ENCODE measurements around the gene TRIO.

The TRIO gene

GRCh38 chr5:14222206-14222605 lies 79.1 kb downstream of the TRIO start:
- peak overlapping the region; percentile 57 to 91 (median 69); a peak in 18 of 22 replicates for H3K4me2 ChIP-seq
- peak overlapping the region in 8 of 11 experiments; percentile 59 to 91 (median 78); a peak in 17 of 22 replicates for H3K27ac ChIP-seq
- H3K9ac ChIP-seq: peak overlapping the region in 6 of 11 experiments; percentile 30 to 78 (median 66); a peak in 10 of 22 replicates
- peaks cover 0 to 16% (median 6%) of the 10 kb centered on the region in 11 experiments; a peak in 9 of 22 replicates for H3K36me3 ChIP-seq
- peaks cover 77 to 100% (median 92%) of the 10 kb centered on the region in 10 experiments for H3K4me1 ChIP-seq
- TF ChIP-seq Cebpa-rat (IDR thresholded peaks at IDR 0.05): no peak
- H3K4me3 ChIP-seq: no peak overlapping the region
- H3K27me3 ChIP-seq: no peaks in the 10 kb centered on the region
- H3K9me3 ChIP-seq (replicated peaks in 1 of 11): peaks cover 0 to 14% (median 10%) of the 10 kb centered on the region in 11 experiments; a peak in 10 of 22 replicates
- peaks cover 31 to 98% (median 62%) of the 10 kb centered on the region in 11 experiments; a peak in 21 of 22 replicates for H4K20me1 ChIP-seq

GRCh38 chr5:14223372-14223771 lies 80.2 kb downstream of the TRIO start:
- Histone ChIP-seq H3K9ac (peak overlapping the region in 6 of 11 experiments; percentile 7 to 78 (median 66); a peak in 10 of 22 replicates), H3K4me3 (peak overlapping the region in 2 of 10 experiments; percentile 28 to 34; a peak in 4 of 20 replicates), H3K36me3 (peaks cover 0 to 18% (median 6%) of the 10 kb centered on the region in 11 experiments; a peak in 10 of 22 replicates), H3K9me3 (replicated peaks in 1 of 11) (peaks cover 0 to 14% (median 10%) of the 10 kb centered on the region in 11 experiments; a peak in 10 of 22 replicates), H3K4me2 (peak overlapping the region; percentile 57 to 91 (median 69)), H3K4me1 (peaks cover 65 to 100% (median 84%) of the 10 kb centered on the region in 10 experiments), H3K27me3 (no peaks in the 10 kb centered on the region), H3K27ac (peak overlapping the region in 9 of 11 experiments; percentile 18 to 91 (median 74); a peak in 17 of 22 replicates), H4K20me1 (peaks cover 19 to 98% (median 60%) of the 10 kb centered on the region in 11 experiments; a peak in 20 of 22 replicates)
- peak in 4 of 11 experiments; percentile 12 to 62 (median 50); a peak in 5 of 22 replicates for TF ChIP-seq Cebpa-rat (IDR thresholded peaks at IDR 0.05)

GRCh38 chr5:14225173-14225834 lies 82.2 kb downstream of the TRIO start:
- Histone ChIP-seq H3K9ac (no peak overlapping the region; a peak in 1 of 22 replicates), H4K20me1 (peaks cover 20 to 98% (median 59%) of the 10 kb centered on the region in 11 experiments; a peak in 19 of 22 replicates), H3K36me3 (peaks cover 0 to 26% (median 6%) of the 10 kb centered on the region in 11 experiments; a peak in 9 of 22 replicates), H3K4me2 (peak overlapping the region; percentile 0 to 73 (median 60); a peak in 18 of 22 replicates), H3K4me3 (no peak overlapping the region), H3K9me3 (replicated peaks in 1 of 11) (peaks cover 0 to 14% (median 10%) of the 10 kb centered on the region in 11 experiments; a peak in 10 of 22 replicates), H3K4me1 (peaks cover 46 to 84% (median 65%) of the 10 kb centered on the region in 10 experiments), H3K27ac (peak overlapping the region in 5 of 11 experiments; percentile 59 to 91 (median 87); a peak in 7 of 22 replicates), H3K27me3 (no peaks in the 10 kb centered on the region)
- no peak for TF ChIP-seq Cebpa-rat (IDR thresholded peaks at IDR 0.05)

DNA sequence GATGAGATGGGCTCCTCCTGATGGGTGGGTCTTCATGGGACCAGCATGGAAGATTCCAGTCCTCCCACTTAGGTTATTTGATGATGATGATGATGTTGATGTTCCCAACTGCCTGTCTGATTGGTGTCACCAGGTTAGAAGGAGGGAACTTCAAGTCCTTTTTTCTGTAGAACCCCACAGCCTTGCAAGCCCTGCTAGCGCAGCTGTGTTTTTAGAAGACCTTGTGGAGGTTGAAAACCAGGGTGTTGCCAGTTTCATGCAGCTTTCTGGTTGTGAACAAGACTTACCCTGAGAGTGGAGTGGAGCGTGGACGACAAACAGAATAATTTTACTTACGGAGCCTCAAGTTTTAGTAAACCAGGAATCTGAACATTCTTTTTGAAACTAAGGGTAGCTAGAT lies 83.0 kb downstream of the TRIO start:
- H3K4me1 ChIP-seq: peaks cover 37 to 76% (median 57%) of the 10 kb centered on the region in 10 experiments
- peak overlapping the region in 4 of 11 experiments; percentile 10 to 52 (median 50); a peak in 6 of 22 replicates for H3K27ac ChIP-seq
- no peaks in the 10 kb centered on the region for H3K27me3 ChIP-seq
- H3K9ac ChIP-seq: no peak overlapping the region
- H3K4me2 ChIP-seq: peak overlapping the region in 8 of 11 experiments; percentile 1 to 73 (median 58); a peak in 13 of 22 replicates
- peaks cover 0 to 7% (median 4%) of the 10 kb centered on the region in 11 experiments; a peak in 8 of 22 replicates for H3K9me3 ChIP-seq (replicated peaks in 1 of 11)
- peaks cover 0 to 29% (median 5%) of the 10 kb centered on the region in 11 experiments; a peak in 7 of 22 replicates for H3K36me3 ChIP-seq
- peaks cover 22 to 98% (median 64%) of the 10 kb centered on the region in 11 experiments; a peak in 19 of 22 replicates for H4K20me1 ChIP-seq
- no peak for TF ChIP-seq Cebpa-rat (IDR thresholded peaks at IDR 0.05)
- no peak overlapping the region for H3K4me3 ChIP-seq

GRCh38 chr5:14226554-14226953 lies 83.4 kb downstream of the TRIO start:
- H3K4me3 ChIP-seq: no peak overlapping the region
- peaks cover 33 to 72% (median 53%) of the 10 kb centered on the region in 10 experiments for H3K4me1 ChIP-seq
- H3K9ac ChIP-seq: no peak overlapping the region
- H3K27me3 ChIP-seq: no peaks in the 10 kb centered on the region
- peaks cover 0 to 29% (median 5%) of the 10 kb centered on the region in 11 experiments; a peak in 7 of 22 replicates for H3K36me3 ChIP-seq
- peak overlapping the region in 5 of 11 experiments; percentile 1 to 73 (median 5); a peak in 2 of 22 replicates for H3K4me2 ChIP-seq
- peak overlapping the region in 4 of 11 experiments; percentile 5 to 51 (median 17); a peak in 4 of 22 replicates for H3K27ac ChIP-seq
- H4K20me1 ChIP-seq: peaks cover 22 to 98% (median 65%) of the 10 kb centered on the region in 11 experiments; a peak in 20 of 22 replicates
- no peak for TF ChIP-seq Cebpa-rat (IDR thresholded peaks at IDR 0.05)
- H3K9me3 ChIP-seq (replicated peaks in 1 of 11): peaks cover 0 to 3% (median under 1%) of the 10 kb centered on the region in 11 experiments; a peak in 5 of 22 replicates

DNA sequence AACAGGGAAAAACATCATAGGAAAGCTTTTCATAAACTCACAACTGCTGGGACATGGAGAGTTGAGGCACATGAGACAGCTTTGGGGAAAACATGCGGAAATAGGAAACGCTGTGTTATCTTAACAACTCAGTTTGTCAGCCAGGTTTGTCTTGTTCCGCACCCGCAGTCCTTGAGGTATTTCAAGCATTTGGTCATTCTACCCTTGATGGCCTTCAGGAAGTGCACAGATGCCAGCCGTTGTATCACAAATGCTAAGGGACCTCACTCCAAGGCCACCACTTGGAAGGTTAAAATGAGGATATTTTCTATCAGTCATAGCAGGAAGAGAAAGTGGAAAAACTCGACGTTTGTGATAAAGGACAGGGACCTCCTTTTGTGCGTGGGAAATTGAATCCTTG lies 83.8 kb downstream of the TRIO start:
- H3K4me2 ChIP-seq: peak overlapping the region in 3 of 11 experiments; percentile 4 to 5 (median 5); a peak in 2 of 22 replicates
- peaks cover 0 to 29% (median 5%) of the 10 kb centered on the region in 11 experiments; a peak in 7 of 22 replicates for H3K36me3 ChIP-seq
- no peak overlapping the region for H3K4me3 ChIP-seq
- H3K4me1 ChIP-seq: peaks cover 29 to 69% (median 48%) of the 10 kb centered on the region in 10 experiments
- H3K27me3 ChIP-seq: no peaks in the 10 kb centered on the region
- H4K20me1 ChIP-seq: peaks cover 23 to 98% (median 67%) of the 10 kb centered on the region in 11 experiments; a peak in 20 of 22 replicates
- no peak for TF ChIP-seq Cebpa-rat (IDR thresholded peaks at IDR 0.05)
- H3K9ac ChIP-seq: no peak overlapping the region
- H3K27ac ChIP-seq: peak overlapping the region in 4 of 11 experiments; percentile 5 to 51 (median 17); a peak in 3 of 22 replicates
- H3K9me3 ChIP-seq (replicated peaks in 1 of 11): no peaks in the 10 kb centered on the region

DNA sequence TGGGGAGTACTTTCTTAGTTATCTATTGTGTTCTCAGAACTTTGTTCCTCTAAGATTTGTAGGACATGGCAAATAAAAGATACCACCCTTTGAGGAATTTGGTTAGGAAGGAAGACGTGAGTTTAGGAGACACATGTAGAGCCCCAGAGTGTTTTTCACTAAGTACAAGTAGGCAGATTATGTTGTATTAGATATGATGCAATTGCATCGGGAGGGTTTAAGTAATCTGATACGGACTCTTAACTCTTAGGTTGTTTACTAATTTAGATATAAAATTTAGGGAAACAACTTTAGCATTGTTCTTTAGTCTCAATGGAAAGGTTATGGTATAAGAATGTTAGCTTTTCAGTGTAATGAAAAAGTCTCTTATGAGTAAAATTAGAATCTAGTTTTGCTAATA lies 84.4 kb downstream of the TRIO start:
- Histone ChIP-seq H4K20me1 (peaks cover 28 to 98% (median 70%) of the 10 kb centered on the region in 11 experiments; a peak in 20 of 22 replicates), H3K4me1 (peaks cover 24 to 69% (median 43%) of the 10 kb centered on the region in 10 experiments), H3K27ac (peak overlapping the region in 3 of 11 experiments; percentile 5 to 51 (median 21); a peak in 3 of 22 replicates)

DNA sequence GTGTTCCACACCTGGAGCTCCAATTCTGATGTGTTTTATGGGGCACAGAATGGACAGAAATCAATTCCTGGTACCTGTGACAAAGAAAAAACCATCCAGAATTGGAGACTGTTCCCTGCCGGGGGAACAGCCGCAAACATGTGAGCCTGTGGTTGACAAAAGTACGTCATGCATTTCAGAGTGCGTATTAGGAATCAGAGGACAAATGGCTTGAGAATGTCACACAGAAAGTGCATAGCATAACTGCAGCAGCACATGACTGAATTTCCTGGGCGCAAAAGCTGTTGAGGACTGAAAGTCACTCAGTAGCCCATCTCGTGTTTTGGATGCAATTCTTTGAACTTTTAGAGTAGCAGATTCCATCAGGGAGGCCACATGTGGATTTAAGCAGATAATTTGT lies 85.1 kb downstream of the TRIO start:
- H3K27me3 ChIP-seq: no peaks in the 10 kb centered on the region
- H3K4me3 ChIP-seq: no peak overlapping the region
- H3K36me3 ChIP-seq: peaks cover 0 to 29% (median 0%) of the 10 kb centered on the region in 11 experiments; a peak in 6 of 22 replicates
- no peak overlapping the region; a peak in 1 of 22 replicates for H3K4me2 ChIP-seq
- H3K9me3 ChIP-seq (replicated peaks in 1 of 11): no peaks in the 10 kb centered on the region
- no peak overlapping the region for H3K9ac ChIP-seq
- peaks cover 17 to 62% (median 36%) of the 10 kb centered on the region in 10 experiments for H3K4me1 ChIP-seq
- peaks cover 28 to 98% (median 70%) of the 10 kb centered on the region in 11 experiments; a peak in 20 of 22 replicates for H4K20me1 ChIP-seq
- peak overlapping the region in 1 of 11 experiments; percentile 22; a peak in 2 of 22 replicates for H3K27ac ChIP-seq
- no peak for TF ChIP-seq Cebpa-rat (IDR thresholded peaks at IDR 0.05)

More for the DNA sequence above, 84.4 kb downstream of the TRIO start:
- no peak overlapping the region for H3K9ac ChIP-seq
- no peaks in the 10 kb centered on the region for H3K9me3 ChIP-seq (replicated peaks in 1 of 11)
- H3K4me3 ChIP-seq: no peak overlapping the region
- H3K4me2 ChIP-seq: peak overlapping the region in 1 of 11 experiments; percentile 5; a peak in 1 of 22 replicates
- no peaks in the 10 kb centered on the region for H3K27me3 ChIP-seq
- H3K36me3 ChIP-seq: peaks cover 0 to 29% (median 5%) of the 10 kb centered on the region in 11 experiments; a peak in 7 of 22 replicates
- no peak for TF ChIP-seq Cebpa-rat (IDR thresholded peaks at IDR 0.05)

All from BLaER1 treated with 17β-estradiol and CSF1 and Interleukin-3, amounts not matched to agents 10 nM and 100 nM (cell line).